ENCODE measurements around the gene RBMS1. TPM values are rescaled to one million over a fixed set of nuclear protein-coding genes. Genes with fewer than 3 reads are reported as not detected.

The RBMS1 gene
- polyA plus RNA-seq, 1 donor (not counting 4 experiments of a cell fraction or from before 2014, with no cell fraction given) = 89.1 TPM

DNA sequence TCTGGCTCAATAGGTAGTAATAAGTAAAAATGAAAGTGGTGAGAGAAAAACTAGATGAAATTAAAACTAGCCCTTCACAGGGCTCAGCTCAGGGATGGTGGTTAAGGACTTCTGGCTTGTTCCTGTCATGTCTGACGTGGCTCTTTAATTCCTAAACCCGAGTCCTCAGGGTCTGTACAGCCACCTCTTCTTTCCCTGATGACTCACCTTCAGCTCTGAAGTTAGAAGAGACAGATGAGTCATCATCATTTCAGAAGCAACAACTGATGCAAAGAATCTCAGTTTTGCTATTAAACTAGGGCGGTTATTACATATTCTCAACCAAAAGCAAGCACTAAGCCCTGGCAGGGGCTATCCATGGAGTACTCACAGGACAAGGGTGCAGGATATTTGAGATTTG, 269.5 kb downstream of the RBMS1 start:
- dilution Hi-C loops (cut with MboI; ENCODE audit: extremely low pct_ligation_motif_present, low sequenced_read_pairs) = no loop called here
- FAIRE-seq (peak; percentile 79), DNase-seq (ENCODE audit: low read depth, low spot score) (peak; percentile 89)
- peak overlapping the region in 1 of 3 experiments; percentile 29 for H3K4me3 ChIP-seq (ENCODE audit: control insufficient read depth in 2 of 3, extremely low read depth in 1 of 3, insufficient read depth in 2 of 3, low read depth in 1 of 3, low read length in 3 of 3)
- no peaks in the 10 kb centered on the region for H4K20me1 ChIP-seq (ENCODE audit: control insufficient read depth, extremely low read depth, insufficient read depth, low read length)
- H3K9ac ChIP-seq (ENCODE audit: control insufficient read depth, extremely low read depth, insufficient read depth, low read length) = peak overlapping the region; percentile 74
- no peaks in the 10 kb centered on the region for H3K9me1 ChIP-seq (ENCODE audit: control insufficient read depth, extremely low read depth, insufficient read depth, low read length)
- no peaks in the 10 kb centered on the region for H3K27me3 ChIP-seq (ENCODE audit: control insufficient read depth, extremely low read depth, insufficient read depth, low read length)
- H2AFZ ChIP-seq (ENCODE audit: control insufficient read depth, low read length) = no peak overlapping the region
- H3K4me1 ChIP-seq (ENCODE audit: control insufficient read depth, extremely low read depth, insufficient read depth, low read length) = peaks cover 98% of the 10 kb centered on the region
- no peaks in the 10 kb centered on the region for H3K36me3 ChIP-seq (ENCODE audit: control insufficient read depth in 2 of 2, extremely low read depth in 1 of 2, insufficient read depth in 2 of 2, low read length in 2 of 2)
- H3K79me2 ChIP-seq (ENCODE audit: control insufficient read depth, insufficient read depth, low read length) = no peaks in the 10 kb centered on the region
- H3K9me3 ChIP-seq (ENCODE audit: control insufficient read depth, low read depth, low read length) = no peaks in the 10 kb centered on the region
- TF ChIP-seq, protein P1, sequence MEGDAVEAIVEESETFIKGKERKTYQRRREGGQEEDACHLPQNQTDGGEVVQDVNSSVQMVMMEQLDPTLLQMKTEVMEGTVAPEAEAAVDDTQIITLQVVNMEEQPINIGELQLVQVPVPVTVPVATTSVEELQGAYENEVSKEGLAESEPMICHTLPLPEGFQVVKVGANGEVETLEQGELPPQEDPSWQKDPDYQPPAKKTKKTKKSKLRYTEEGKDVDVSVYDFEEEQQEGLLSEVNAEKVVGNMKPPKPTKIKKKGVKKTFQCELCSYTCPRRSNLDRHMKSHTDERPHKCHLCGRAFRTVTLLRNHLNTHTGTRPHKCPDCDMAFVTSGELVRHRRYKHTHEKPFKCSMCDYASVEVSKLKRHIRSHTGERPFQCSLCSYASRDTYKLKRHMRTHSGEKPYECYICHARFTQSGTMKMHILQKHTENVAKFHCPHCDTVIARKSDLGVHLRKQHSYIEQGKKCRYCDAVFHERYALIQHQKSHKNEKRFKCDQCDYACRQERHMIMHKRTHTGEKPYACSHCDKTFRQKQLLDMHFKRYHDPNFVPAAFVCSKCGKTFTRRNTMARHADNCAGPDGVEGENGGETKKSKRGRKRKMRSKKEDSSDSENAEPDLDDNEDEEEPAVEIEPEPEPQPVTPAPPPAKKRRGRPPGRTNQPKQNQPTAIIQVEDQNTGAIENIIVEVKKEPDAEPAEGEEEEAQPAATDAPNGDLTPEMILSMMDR (optimal IDR thresholded peaks at IDR 0.05 in 1 of 3, IDR thresholded peaks at IDR 0.05 in 1 of 3, conservative IDR thresholded peaks at IDR 0.05 in 1 of 3; ENCODE audit: extremely low read depth in 1 of 3, insufficient read depth in 2 of 3, low read length in 3 of 3) = no peak
- TF ChIP-seq EZH2 (IDR thresholded peaks at IDR 0.05; ENCODE audit: low read length) = no peak
- peak overlapping the region; percentile 95 for H3K27ac ChIP-seq (ENCODE audit: control insufficient read depth, insufficient read depth, low read length)
- peak overlapping the region; percentile 77 for H3K4me2 ChIP-seq (ENCODE audit: control insufficient read depth, extremely low read depth, insufficient read depth, low read depth, low read length)

DNA sequence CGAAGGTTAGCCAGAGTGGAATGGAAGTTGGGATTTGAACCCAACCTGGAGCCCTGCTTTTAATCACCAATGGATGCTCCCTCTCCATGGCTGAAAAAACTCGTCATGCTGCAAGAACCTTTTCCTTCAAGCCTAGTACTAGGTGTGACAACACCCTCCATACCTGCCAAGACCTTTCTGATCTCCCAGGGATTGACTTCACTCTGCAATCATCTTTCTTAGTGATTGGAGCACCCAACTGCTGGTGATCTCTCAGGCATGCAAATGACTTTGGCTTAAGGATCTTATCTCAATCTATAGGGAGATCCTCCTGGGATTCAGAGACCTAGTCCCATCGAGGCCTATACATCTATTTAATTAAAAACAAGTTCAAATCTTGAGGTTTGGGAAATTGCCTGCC, 270.0 kb downstream of the RBMS1 start:
- no peaks in the 10 kb centered on the region for H3K9me1 ChIP-seq (ENCODE audit: control insufficient read depth, extremely low read depth, insufficient read depth, low read length)
- no peak overlapping the region for H2AFZ ChIP-seq (ENCODE audit: control insufficient read depth, low read length)
- no peak overlapping the region for H3K4me3 ChIP-seq (ENCODE audit: control insufficient read depth in 2 of 3, extremely low read depth in 1 of 3, insufficient read depth in 2 of 3, low read depth in 1 of 3, low read length in 3 of 3)
- no peak for FAIRE-seq
- H3K4me2 ChIP-seq (ENCODE audit: control insufficient read depth, extremely low read depth, insufficient read depth, low read depth, low read length) = peak overlapping the region; percentile 77
- peak overlapping the region; percentile 95 for H3K27ac ChIP-seq (ENCODE audit: control insufficient read depth, insufficient read depth, low read length)
- H3K9me3 ChIP-seq (ENCODE audit: control insufficient read depth, low read depth, low read length) = no peaks in the 10 kb centered on the region
- no peaks in the 10 kb centered on the region for H4K20me1 ChIP-seq (ENCODE audit: control insufficient read depth, extremely low read depth, insufficient read depth, low read length)
- no peak for DNase-seq (ENCODE audit: low read depth, low spot score)
- peak overlapping the region; percentile 74 for H3K9ac ChIP-seq (ENCODE audit: control insufficient read depth, extremely low read depth, insufficient read depth, low read length)
- no peaks in the 10 kb centered on the region for H3K79me2 ChIP-seq (ENCODE audit: control insufficient read depth, insufficient read depth, low read length)
- no peak for TF ChIP-seq EZH2 (IDR thresholded peaks at IDR 0.05; ENCODE audit: low read length)
- TF ChIP-seq, protein P1 (optimal IDR thresholded peaks at IDR 0.05 in 1 of 3, IDR thresholded peaks at IDR 0.05 in 1 of 3, conservative IDR thresholded peaks at IDR 0.05 in 1 of 3; ENCODE audit: extremely low read depth in 1 of 3, insufficient read depth in 2 of 3, low read length in 3 of 3) = no peak
- no peaks in the 10 kb centered on the region for H3K36me3 ChIP-seq (ENCODE audit: control insufficient read depth in 2 of 2, extremely low read depth in 1 of 2, insufficient read depth in 2 of 2, low read length in 2 of 2)
- dilution Hi-C loops (cut with MboI; ENCODE audit: extremely low pct_ligation_motif_present, low sequenced_read_pairs) = no loop called here
- H3K4me1 ChIP-seq (ENCODE audit: control insufficient read depth, extremely low read depth, insufficient read depth, low read length) = peaks cover 95% of the 10 kb centered on the region
- no peaks in the 10 kb centered on the region for H3K27me3 ChIP-seq (ENCODE audit: control insufficient read depth, extremely low read depth, insufficient read depth, low read length)

Measured in keratinocyte (primary cell).